GM21360 (cell line): ENCODE measurements around the gene C1orf210.

Experiments used
- ATAC-seq: cut with Tn5 transposase; IDR thresholded peaks from one replicate; pipeline ENCODE4 v1.9.1; 2021; ENCODE audit warnings: mild to moderate bottlenecking, moderate library complexity; ENCODE audit not compliant: unreplicated experiment

Gene C1orf210

GRCh38 chr1:43275826-43276620, 9.4 kb downstream of the C1orf210 start:
- ATAC-seq, result no peak

DNA sequence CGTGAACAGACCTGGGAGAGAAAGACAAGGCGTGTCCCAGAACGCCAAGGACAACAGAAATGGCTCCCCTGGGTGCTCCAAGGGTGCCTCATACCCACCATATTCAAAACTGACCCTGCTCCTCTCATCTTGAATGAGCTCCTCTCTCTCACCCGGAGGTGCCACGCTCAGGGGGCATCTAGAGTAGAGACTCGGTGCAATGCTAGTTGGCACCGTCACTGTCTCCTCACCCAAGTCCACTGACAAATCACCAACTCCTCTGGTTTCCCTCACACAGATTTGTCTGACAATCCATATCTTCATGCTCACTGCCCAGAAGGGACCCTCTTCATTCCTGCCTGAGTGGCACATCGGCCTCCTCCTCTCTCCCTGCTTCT, 10.6 kb downstream of the C1orf210 start:
- no peak for ATAC-seq

DNA sequence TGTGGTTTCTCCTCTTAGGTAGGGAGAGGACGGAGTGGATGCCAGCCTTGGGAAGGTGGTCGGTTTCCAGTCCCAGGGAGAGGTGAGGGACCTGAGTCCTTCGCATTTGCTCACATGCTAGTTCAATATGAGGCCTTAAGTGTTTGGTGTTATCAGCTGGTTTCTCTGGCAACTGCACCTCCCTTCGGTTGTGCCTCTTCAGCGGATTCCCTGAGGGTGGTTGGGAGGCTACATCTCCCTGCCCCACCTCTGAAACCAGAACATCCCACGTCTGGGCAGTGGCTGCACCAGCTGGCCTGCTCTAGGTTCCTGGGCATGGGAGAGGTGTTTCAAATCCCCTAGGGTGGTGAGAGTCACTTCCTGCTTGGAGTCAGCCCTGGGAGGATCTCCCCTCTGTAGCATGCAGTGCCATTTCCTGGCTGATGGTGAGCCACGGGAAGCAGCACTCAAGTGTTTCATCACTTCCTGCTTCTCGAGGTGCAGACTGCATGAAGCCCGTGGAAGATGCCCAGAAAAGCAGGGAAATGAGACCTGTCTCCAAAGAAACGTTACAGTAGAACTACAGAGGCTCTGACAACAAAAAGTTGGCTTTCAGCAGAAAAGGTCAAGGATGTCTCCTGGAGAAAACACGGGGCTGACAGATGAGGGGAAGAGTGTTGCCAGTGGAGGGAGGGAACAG, 11.1 kb downstream of the C1orf210 start:
- ATAC-seq, result no peak

GRCh38 chr1:43273708-43274107, 11.7 kb downstream of the C1orf210 start:
- no peak for ATAC-seq

- ATAC-seq, result no peak
Observed at GRCh38 chr1:43272576-43273571, 12.5 kb downstream of the C1orf210 start.

- no peak for ATAC-seq
Observed at GRCh38 chr1:43272161-43272560, 13.2 kb downstream of the C1orf210 start.

DNA sequence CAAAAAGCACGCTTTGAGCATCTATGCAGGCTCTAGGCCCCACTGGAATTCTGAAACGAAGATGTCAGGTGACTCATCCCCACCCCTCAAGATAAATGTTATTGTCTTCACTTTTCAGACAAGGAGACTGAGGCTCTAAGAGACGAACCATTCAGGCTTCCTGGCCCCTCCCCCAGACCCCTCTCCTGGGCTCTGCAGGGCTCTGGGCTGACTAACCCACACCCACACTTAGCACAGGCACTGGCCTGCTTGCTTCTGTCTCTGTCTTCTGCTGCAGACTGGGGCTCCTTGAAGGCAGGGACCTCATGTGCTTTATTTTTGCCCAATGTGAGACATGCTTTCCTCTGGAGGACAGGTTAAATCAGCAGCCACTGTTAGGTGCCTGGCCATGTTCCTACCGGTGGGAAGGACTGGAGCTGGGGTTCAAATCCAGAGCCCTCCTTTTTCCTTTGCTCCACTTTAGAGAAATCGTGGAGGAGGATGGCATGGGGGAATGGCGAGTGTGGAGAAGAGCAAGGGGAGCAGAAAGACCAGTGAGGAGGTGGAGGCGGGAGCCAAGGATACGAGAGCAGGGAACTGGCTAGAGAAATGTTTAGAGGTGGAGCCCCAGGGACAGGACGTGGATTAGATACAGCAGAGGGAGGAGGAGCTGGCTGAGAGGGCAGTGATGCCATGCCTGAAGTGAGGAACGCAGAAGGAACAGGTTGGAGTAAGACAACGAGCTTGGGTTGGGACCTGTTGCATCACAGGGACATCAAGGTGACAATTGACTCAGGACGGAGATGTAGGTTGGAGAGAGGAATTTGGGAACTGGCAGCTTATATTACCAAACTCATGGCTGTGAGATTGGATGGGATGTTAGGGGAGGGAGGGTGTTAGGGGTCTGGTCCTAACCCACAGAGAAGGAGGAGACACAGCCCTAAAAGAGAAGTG, 13.9 kb downstream of the C1orf210 start:
- ATAC-seq, result no peak

- no peak for ATAC-seq
Observed at GRCh38 chr1:43270421-43271095, 14.8 kb downstream of the C1orf210 start.

GRCh38 chr1:43269627-43270375, 15.6 kb downstream of the C1orf210 start, which contains the start of gene TMEM125:
Gene TMEM125 (plus strand): TSS chr1:43269983. CDS start chr1:43272723, 2,740 bp downstream.
- no peak for ATAC-seq

- no peak for ATAC-seq
Observed at GRCh38 chr1:43267818-43268425, 17.5 kb downstream of the C1orf210 start.

GRCh38 chr1:43267291-43267805, 18.0 kb downstream of the C1orf210 start:
- ATAC-seq, result no peak

DNA sequence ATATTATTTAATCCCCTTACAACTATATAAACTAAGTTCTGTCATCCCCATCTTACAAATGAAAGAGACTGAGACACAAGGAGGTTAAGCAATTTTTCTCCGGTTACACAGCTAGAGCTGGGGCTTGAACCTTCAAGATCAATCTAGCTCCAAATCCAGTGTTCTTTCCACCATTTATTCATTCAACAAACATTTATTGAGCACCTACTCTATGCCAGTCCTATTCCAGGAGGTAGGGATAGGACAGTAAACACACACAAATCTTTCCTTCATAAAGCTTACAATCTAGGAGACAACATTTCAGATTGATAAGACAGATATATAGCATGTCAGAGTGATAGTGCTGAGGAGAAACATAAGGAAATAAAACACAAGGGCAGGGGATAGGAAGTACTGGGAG, 18.5 kb downstream of the C1orf210 start:
- no peak for ATAC-seq

DNA sequence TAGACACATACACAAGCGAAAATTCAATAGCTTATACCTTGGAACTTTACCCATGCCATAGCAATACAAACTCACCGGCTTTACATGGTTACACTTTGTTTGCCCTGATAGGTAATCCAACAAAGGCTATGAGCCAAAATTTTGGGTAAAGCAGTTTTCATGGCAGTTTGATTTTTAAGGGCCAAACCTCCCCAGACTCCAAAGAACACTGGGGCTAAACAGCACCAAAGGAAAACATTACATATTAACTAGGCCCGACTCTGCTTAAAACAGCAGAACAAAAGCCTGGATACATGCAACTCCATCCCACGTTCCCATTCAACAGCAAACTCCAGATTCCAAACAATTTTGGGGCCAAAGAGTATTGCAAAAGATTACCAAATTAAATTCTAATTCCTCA, 19.9 kb downstream of the C1orf210 start:
- ATAC-seq, result no peak

- no peak for ATAC-seq
Observed at GRCh38 chr1:43258370-43258769, 27.0 kb downstream of the C1orf210 start.

- ATAC-seq, result no peak
Observed at GRCh38 chr1:43256675-43257570, 28.5 kb downstream of the C1orf210 start.

DNA sequence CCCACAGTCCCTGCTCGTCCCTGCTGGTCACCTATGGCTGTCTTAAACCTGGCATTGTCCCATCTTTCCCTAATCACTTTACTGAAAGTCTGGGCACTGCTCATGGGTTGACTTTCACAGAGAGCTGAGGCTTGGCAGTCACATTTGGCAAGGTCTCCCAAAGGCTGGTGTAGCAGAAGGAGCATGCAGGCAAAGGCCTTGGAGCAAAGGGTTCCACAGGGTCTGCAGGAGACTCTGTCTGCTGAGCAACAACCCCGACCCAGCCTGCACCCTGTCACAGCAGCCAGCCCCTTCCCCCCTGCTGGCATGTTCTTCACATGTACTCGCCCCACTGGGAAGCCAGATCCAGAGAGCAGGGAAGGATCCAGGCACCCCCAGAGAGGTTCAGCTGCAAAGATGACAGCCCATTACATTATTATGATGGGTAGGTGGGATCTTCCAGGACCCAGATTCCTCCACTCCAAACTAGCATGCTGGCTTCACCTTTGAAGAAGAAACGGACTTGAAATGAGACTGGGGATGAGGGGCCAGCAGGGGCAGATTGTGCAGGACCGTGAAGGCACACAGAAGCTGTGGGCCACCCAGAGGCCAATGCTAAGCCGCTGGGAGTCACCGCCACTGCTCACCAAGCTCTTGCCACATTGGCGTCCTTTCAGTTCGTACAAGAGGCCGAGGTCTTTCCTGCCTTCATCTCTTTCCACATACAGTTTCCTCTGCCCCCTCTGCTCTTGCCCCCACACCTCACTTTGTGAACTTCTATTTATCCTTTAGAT, 29.8 kb downstream of the C1orf210 start:
- no peak for ATAC-seq
